GM19025 (cell line): ENCODE results near the gene LUM.
A peak's percentile ranks its signal among the peaks of the same experiment; 100 is the strongest.
"Not testable (repeated sequence)": the region's sequence is repeated elsewhere in the genome, so short reads cannot be mapped to it uniquely, and the experiment has no call there.

Experiments
- ATAC-seq: cut with Tn5 transposase; IDR thresholded peaks from one replicate; pipeline ENCODE4 v1.9.1; 2021; ENCODE audit warnings: mild to moderate bottlenecking, low read depth, moderate library complexity; ENCODE audit not compliant: unreplicated experiment

The LUM gene

GRCh38 chr12:91110311-91110924 lies 876 bp downstream of the LUM start:
- no peak for ATAC-seq

GRCh38 chr12:91109581-91110310 lies 1.5 kb downstream of the LUM start:
- ATAC-seq: no peak

GRCh38 chr12:91109148-91109564 lies 2.1 kb downstream of the LUM start:
- peak; percentile 65 for ATAC-seq

DNA sequence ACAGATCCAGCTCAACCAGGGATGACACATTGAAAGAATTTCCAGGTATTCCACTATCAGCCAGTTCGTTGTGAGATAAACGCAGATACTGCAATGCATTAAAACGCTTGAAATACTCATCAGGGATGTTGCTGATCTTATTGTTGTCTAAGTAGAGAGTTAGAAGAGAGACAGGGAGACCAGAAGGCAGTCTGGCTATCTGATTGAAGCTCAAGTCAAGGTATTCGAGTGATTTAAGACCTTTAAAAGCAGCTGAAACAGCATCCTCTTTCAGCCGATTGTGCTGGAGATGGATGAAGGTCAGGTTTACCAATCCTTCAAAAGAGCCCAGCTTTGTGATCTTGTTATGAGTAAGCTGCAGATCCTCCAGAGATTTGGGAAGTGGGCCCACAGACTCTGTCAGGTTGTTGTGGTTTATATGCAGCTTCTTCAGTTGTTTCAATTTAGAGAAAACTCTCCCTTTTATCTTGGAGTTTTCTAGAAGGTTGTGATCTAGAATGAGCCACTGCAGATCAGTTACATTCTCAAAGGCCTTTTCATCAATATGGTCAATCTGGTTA lies 3.0 kb downstream of the LUM start:
- no peak for ATAC-seq

DNA sequence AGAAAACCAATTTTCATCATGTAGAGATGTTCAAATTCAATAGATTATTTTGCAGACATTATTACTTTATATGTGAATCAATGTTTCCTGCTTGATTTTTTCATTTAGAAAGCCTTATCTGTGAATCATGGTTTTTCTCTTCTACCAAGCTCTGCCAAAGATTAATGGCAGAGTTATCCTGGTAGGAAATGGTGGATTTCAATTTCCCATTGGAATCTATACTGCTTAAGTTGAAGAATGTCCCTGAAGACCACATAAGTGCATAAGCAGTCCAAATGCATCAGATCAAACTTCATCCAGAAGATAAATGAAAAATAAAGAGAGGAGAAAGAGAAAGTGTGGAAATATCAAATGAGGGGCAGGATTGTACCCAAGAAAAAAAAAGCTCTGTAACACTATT lies 5.0 kb downstream of the LUM start:
- ATAC-seq: no peak

- no peak for ATAC-seq
Observed at GRCh38 chr12:91105807-91106206, 5.5 kb downstream of the LUM start.

DNA sequence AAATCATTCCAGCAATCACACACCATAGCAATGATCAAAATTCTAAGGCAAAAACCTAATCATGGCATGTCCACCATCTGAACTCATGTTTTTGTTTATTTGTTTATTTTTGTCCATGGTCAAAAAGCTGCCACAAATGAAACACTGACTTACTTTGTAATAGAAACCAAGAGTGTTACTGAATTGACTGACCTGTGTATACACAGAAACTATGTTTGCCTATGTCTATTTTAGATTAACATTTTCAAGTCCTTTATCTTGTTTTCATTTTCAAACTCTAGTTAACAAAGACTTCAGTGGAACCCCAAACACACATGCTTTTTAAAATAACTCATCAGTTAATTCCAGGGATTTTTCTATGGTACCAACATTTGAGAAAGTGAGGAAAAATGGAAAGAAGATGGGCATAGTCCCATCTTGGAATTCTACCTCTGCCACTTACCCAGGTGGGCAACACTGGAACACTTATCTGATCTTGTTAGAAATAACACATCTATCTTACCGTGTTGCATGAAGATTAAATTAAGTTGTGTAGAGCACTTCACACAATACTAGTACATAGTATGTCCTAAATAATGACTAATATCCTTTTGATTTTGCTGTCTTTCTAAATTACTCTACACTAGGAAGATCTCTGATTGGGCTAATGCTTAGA lies 6.4 kb downstream of the LUM start:
- ATAC-seq: peak; percentile 53

GRCh38 chr12:91103624-91104023 lies 7.7 kb downstream of the LUM start:
- no peak for ATAC-seq

DNA sequence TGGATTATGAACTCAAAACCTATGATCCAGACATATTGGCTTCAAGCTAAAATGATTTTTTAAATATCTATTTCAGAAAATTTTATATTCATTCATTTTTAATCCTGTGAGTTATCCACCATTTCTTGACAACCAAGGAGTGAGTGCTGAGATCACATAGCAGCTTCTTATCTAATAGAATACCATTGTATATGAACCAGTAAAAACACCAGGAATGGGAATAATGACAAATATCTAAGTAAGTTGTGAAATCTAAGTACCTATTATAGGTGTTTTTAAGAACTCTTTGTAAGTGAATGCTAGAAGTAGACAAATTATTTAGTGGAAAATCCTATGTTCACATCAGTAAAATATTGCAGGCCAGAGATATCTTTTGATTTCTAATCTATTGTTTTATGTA lies 8.2 kb downstream of the LUM start:
- ATAC-seq: no peak

DNA sequence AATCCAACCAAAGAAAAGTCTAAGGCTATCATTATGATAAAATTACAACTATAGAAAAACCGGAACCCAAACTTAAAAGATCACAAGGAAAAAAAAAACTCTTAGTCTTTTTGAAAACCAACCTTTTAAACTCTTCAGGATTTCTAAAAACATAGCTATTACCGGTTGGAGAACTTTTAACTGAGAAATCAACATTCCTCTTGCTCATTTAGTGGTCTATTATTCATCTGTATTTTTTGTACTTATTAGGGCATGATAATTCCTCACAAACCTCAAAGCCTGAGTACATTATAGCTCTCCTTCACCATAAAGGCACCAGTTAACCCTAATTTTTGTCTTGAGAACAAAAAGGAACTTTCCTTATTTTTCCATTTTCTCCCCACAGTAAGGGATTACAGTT lies 10.4 kb downstream of the LUM start:
- ATAC-seq: no peak

GRCh38 chr12:91099836-91100235 lies 11.5 kb downstream of the LUM start:
- no peak for ATAC-seq

DNA sequence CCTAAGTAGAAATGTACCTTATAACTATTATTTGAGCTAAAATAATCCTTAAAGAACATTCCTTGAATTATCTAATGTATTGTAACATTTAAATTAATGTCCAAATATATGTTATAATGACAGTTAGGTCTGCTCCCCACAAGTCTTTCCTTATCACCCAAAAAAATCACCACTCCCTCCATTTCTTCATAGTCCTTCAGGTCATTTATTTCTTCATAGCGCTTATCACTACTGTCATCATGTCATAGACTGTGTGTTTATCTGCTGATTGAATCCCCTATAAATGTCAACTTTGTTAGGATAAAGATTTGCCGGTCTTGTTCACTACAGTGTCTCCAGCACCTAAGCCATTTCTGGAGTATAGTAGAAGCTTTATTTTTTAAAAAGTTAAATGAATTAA lies 12.0 kb downstream of the LUM start:
- no peak for ATAC-seq

GRCh38 chr12:91098941-91099340 lies 12.4 kb downstream of the LUM start:
- ATAC-seq: no peak

DNA sequence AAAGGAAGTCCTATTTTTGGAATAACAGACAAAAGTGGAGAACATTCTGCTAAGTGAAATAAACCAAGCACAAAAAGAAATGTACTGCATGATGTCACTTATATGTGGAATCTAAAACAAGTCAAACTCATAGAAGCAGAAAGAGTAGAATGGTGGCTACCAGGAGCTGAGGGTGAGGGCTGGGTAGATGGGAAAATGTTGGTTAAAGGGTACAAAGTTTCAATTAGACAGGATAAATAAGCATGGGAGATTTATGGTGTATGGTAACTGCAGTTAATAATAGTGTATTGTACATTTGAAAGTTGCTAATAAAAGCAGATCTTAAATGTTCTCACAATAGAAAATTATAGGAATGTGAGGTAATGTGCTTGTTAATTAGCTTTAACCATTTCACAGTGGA lies 12.8 kb downstream of the LUM start:
- ATAC-seq: no peak

DNA sequence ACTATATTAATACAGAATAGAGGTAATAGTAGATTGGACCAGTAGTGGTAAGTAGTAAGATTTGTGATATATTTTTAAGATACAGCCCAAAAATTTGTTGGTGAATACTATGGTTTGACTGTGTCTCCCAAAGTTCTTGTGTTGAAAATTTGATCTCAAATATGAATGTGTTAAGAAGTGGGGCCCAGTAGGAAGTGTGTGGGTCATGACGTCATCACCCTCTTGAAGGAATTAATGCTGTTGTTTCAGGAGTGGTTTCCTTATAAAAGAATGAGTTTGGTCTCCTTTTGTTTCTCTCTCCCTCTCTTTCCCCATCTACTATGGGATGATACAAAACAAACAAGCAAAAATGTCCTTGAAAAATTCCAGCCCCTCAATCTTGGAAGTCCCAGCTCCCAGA lies 16.3 kb downstream of the LUM start:
- no peak for ATAC-seq

DNA sequence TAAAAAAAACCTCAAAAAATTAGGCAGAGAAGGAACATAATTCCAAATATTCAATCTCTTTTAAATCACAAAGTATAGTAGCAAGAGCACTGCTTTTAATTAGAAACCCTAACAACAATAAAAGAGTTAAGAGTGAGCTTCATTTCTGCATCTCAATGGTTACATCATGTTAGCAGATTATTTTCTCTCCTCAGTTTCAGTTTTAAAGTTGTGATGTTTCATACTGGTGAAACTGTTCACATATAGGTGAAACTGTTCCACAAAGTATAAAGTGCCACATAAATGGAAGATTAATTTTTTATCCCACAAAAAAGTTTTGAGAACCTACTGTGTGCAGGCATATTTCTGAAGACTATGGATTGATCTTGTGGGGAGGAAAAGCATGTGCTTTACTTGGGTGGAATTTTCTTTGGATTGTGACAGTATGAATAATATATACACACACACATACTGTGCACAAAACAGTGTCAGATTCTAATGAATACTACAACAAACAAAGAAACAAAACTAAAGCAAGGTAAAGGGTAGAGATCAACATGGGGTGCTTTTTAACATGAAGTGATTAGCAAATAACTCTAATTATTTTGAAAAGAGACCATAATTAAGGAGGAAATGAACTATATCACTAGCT lies 17.1 kb downstream of the LUM start:
- ATAC-seq: no peak

DNA sequence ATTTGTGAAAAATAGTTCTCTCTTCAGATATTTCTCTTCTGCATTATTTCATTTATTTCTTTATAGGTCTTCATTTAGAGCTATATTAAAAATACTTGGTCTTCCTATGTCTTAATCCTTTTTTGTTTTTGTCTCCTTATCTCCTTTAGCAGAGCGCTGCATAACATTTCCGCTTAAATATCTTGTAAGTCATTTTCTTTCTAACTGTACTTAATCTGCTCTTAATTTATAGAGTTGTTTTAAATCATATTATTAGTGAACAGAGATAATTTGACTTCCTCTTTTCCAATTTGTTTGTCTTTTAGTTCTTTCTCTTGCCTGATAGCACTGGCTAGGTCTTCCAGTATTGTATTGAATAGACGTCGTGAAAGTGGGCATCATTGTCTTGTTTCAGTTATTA lies 18.0 kb downstream of the LUM start:
- ATAC-seq: no peak

DNA sequence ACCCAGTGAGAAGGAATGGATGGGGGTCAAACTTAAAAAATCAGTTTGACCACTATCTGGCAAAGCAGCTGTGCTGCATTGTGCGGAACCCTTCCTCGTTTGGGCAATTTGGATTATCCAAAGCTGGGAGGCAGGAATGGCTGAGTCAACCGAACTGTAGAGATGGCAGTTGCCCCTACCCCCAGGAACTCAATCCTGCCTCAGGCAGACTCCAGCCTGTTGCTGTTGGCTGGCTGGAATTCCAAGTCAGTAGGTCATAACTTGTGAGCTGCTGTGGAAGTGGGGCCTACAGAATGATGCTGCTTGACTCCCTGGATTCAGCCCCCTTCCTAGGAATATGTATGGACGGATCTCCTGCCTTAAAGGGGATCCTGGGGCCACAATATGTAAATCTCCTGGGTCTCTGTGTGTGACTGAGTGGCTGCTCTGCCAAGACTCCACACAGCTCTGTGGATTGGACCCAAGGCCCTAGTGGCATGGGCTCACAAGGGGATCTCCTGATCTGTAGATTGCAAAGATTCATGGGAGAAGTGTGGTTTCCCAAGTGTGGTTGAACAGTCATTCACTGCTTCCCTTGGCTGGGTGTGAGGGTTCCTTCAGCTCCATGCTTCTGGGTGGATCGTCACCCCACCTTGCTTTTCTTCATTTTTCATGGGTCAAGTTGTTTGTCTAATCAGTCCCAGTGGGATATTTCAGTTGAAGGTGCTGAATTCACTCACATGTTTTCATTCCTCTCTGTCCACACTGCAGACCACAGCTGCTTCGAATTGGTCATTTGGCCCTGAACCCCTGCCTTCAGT lies 19.2 kb downstream of the LUM start:
- no peak for ATAC-seq

- not testable (repeated sequence) for ATAC-seq
Observed at GRCh38 chr12:91089953-91090352, 21.3 kb downstream of the LUM start.

GRCh38 chr12:91080041-91080440 lies 31.3 kb downstream of the LUM start:
- no peak for ATAC-seq
